Glomerular visceral epithelial cell (primary cell): ENCODE measurements around the gene GPR35.

Source experiments
- DNase-seq: peaks from one replicate; pipeline ENCODE4 v3.0.0-alpha.2; 2016; ENCODE audit errors: extremely low spot score

Gene GPR35

DNA sequence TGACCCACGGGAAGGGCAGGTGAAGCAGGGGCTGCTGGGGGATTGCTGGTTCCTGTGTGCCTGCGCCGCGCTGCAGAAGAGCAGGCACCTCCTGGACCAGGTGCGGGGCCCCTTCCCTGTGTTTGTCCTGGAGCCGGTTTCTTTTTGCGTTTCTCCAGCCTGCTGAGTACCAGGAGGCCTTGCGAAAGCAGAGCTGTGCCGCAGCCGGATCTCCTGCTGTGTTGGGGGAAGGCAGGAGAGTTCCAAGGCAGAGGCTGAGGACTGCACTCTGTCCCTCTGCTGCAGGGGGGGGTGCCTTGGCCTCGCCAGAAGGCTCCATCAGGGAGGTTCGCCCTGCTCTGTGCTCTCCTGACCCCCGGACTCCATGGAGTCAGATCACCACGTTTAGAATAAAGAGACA, 35.9 kb upstream of the GPR35 start:
- DNase-seq = no peak

DNA sequence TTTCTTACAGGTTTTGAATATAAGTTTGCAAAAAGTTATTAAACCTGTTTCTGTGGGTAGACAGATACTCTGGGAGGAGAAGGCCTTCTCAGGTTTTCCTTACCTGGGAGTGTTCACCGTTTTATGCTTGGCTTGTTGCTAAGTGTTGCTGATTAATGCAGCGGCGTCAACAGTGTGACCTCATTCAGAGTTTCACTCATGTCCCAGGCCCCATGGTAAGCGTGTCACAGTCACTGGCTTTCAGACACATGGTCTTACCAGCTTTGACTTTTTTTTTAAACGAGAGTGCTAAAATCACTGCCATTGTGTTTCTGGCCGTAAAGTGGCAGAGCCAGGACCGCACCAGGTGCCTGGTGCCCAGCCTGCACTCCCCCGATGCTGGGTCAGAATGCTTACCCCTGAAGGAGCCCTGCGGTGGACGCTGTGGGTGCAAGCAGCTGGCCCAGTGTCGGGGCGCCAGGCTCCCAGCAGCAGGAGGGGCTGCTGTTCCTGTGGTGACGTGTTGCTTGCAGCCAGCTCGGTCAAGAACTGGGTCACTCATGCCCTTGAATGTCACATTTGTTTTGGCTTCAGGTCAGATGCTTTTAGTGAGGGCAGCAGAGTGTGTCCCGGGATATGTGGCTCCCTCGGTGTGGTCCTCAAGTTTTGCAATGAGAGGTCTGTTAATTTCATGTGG, 35.3 kb upstream of the GPR35 start:
- DNase-seq = no peak

DNA sequence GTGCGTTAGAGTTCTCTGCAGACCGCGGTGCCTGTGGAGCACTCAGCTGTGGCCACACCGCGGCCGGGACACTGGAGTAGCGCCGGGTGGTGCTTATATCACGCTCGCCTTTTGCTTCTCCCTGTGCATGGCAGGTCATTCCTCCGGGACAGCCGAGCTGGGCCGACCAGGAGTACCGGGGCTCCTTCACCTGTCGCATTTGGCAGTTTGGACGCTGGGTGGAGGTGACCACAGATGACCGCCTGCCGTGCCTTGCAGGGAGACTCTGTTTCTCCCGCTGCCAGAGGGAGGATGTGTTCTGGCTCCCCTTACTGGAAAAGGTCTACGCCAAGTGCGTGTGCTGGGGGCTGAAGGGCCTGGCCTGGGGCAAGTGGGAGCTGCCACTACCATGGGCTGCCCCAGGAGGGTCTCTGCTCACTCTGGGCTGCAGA, 34.6 kb upstream of the GPR35 start:
- no peak for DNase-seq

DNA sequence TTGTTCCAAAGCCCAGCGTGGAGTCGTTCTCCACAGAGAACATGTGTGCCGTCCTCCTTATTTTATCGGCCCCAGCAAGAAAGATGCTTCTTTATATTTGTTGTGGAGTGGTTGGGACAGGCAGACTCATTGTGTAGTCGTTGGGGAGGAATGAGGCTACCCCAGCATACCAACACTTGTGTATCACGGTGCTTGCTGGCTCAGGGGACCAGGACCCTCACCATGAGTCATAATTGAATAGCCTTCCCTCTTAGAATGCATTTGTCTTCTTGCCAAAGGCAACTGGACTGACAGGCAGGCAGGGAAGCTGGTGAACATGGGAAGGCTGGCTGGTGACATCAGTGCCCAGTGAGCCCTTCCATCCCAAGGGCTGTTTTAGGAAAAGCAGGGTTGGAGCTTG, 34.1 kb upstream of the GPR35 start:
- no peak for DNase-seq

DNA sequence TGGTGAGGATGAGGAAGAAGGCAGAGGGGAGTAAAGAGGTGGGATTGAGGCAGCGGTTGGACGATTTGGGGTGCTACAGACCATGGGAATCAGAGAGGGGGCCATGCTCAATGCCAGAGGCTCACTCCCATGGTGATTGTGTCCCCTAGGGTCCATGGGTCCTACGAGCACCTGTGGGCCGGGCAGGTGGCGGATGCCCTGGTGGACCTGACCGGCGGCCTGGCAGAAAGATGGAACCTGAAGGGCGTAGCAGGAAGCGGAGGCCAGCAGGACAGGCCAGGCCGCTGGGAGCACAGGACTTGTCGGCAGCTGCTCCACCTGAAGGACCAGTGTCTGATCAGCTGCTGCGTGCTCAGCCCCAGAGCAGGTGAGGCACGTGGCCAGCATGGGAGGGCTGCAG, 33.5 kb upstream of the GPR35 start:
- no peak for DNase-seq

DNA sequence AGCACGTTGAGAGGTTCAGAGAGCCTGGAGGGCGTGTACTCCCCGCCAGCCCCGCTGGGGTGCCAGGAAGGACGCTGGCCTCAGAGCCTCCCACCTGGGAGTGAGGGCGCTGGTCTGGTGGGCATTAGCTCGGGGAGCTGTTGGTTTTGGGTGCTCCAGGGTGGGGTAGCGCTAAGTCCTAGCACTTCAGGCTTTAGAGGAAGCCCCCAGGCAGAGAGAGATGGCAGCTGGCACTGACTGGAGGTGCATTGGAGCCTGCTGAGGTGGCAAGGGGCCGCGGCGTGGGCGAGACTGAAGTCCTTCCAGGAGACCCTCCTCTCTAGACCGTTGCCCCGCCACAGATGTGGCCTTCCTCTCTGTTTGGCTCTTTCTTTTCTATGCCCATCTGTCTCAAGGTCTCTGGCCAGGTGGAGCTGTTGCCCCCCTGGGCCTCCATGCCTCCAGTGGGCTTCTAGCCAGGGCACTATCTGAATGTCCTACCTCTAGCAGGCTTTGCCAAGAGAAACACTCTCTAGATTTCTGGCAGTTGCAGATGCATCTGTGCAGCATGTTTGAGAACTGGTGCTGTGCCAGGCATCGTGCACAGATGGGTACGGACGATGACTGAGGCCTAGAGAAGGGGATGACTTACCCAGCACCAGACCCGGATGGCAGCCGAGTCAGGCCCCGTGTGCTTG, 32.1 kb upstream of the GPR35 start:
- no peak for DNase-seq

DNA sequence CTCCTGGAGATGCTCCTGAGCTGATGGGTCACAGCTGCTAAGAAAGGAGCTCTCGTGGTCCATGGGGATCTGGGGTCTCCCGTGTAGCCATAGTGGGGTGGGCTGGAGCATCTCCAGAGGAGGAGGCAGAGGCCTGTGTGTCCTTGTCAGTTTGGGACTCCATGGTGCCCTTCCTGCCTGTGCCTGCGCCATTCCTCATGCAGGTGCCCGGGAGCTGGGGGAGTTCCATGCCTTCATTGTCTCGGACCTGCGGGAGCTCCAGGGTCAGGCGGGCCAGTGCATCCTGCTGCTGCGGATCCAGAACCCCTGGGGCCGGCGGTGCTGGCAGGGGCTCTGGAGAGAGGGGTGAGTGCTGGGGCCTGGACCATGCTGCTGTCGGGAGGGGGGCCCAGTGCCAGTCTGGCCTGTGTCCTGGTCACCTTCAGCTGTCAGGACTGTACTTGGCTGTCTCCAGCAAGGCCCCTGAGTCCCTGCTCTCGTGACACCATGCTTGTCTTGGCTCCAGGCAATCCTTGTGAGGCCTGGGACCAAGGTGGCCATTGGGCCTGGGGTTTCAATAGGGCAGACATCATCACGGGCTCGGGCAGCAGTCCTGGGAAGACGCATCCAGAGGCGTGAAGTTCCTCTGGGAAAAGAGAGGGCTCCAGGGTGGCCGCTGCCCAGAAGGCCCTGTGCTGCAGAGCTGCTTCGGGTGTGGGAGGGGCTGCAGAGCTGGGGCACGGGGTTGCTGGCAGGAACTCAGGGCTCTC, 31.4 kb upstream of the GPR35 start:
- DNase-seq = no peak

DNA sequence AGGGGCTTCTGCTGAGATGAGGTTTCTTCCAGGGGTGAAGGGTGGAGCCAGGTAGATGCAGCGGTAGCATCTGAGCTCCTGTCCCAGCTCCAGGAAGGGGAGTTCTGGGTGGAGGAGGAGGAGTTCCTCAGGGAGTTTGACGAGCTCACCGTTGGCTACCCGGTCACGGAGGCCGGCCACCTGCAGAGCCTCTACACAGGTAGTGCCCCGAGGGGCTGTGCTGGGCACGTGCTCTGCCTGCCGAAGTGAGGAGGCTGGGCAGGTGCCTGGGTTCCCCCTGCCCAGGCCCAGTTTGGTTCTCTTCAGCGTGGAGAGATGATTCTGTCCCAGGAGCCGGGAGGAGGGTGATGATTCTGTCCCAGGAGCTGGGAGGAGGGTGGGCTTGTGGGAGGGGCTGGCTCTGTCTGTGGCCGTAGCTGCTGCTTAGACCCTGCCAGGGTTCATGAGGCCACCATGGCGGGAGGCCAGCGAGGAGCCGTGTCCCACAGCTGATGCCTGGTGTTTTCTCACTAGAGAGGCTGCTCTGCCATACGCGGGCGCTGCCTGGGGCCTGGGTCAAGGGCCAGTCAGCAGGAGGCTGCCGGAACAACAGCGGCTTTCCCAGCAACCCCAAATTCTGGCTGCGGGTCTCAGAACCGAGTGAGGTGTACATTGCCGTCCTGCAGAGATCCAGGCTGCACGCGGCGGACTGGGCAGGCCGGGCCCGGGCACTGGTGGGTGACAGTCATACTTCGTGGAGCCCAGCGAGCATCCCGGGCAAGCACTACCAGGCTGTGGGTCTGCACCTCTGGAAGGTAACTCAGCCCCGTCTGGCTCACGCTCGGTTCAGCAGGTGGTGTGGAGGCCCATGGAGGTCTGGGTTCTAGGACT, 30.5 kb upstream of the GPR35 start:
- DNase-seq = no peak

DNA sequence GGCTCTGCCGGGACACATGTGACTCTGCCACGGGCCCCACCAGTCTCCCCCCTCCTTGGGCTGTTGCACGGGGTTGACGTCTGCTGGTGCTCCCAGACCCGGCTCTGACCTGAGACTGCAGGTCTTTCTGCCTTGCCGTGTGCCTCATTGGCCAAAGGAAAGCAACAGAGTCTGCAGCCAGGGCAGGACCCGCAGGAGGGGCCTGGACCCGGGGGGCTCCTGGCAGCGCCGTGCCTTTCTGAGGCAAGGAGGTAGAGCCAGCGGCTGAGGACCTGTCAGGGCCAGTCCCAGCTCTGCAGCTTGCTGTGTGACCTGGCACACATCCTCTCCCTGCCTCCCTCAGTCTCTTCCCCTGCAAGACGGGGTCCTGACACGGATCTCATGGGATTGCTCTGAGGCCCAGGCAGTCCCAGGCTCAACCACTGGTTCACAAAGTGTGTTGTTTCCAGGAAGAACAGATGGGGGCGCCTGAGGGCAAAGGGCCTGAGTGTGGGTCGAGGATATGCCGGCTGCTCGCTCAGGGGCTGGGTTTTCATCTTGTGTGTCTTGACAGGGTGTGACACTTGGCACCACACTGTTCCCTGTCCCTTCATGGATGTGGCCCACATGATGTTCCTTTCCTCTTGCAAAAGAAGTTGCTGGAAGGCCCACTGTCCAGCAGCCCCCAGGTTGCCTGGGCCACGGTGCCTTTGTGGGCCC, 29.8 kb upstream of the GPR35 start:
- DNase-seq = no peak

DNA sequence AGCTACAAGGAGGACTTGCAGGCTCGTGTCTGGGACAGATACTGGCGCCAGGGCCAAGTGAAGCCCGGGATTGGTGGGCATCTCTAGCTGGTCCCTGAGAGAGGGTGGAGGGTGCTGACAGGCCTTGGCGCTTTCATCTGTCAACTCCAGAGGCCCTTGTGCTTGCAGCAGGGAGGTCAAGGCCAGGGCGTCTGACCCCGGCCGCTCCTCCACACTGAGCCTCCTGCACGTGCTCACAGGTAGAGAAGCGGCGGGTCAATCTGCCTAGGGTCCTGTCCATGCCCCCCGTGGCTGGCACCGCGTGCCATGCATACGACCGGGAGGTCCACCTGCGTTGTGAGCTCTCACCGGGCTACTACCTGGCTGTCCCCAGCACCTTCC, 29.2 kb upstream of the GPR35 start:
- DNase-seq = no peak

DNA sequence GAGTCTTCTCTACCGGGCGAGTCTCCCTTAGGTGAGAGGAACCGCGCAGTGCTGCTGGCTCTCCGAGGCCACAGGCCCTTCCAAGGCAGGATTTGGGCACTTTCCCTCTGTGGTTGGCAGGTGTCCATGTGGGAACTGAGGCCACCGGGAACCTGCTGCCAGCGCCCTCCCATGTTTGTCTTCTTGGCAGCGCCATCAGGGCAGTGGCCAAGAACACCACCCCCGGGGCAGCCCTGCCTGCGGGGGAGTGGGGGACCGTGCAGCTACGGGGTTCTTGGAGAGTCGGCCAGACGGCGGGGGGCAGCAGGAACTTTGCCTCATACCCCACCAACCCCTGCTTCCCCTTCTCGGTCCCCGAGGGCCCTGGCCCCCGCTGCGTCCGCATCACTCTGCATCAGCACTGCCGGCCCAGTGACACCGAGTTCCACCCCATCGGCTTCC, 28.8 kb upstream of the GPR35 start:
- no peak for DNase-seq

DNA sequence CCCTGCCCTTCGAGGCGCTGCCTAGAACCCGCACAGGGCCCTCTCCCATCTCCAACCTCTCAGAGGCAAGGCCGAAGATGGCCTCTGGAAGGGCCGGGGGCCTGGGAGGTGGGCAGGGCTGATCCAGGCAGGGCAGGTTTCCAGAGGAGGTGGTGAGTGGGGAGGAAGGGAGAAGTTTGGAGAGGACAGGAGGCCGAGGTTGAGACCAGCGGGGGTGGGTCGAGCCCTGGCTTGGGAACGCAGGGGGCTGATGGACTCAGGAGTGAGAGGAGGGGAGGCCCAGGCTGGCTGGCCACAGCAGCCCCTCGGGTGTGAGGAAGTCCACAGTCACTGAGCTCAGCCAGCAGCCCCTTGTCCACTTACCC, 28.2 kb upstream of the GPR35 start:
- DNase-seq = no peak

DNA sequence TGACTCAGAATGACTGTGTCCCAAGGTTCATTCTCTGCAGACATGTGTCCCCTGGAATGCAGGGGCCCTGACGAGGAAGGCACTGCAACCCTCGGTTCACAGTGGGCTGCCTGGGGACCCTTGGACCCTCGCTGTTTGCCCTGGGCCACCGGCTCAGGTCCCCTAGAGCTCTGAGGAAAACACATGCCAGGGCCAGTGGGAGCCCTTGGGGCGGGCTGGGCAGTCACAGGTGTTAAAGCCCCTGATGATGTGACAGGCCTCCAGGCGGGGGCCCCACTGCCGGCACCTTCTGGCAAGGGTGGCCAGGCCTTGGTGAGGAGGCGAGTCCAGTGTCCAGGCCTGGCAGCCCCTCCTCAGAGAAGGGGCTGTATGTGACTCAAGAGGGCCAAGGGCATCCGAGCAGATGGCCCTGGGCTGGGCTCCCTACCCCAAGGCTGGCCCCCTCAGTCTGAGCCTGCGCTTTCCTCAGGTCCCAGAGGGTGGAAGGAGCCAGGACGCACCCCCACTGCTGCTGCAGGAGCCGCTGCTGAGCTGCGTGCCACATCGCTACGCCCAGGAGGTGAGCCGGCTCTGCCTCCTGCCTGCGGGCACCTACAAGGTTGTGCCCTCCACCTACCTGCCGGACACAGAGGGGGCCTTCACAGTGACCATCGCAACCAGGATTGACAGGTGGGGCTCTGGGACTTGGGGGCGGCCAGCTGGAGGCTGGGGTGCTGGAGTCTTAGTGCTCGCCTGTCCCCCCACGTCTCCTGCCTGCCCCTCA, 27.7 kb upstream of the GPR35 start:
- no peak for DNase-seq

DNA sequence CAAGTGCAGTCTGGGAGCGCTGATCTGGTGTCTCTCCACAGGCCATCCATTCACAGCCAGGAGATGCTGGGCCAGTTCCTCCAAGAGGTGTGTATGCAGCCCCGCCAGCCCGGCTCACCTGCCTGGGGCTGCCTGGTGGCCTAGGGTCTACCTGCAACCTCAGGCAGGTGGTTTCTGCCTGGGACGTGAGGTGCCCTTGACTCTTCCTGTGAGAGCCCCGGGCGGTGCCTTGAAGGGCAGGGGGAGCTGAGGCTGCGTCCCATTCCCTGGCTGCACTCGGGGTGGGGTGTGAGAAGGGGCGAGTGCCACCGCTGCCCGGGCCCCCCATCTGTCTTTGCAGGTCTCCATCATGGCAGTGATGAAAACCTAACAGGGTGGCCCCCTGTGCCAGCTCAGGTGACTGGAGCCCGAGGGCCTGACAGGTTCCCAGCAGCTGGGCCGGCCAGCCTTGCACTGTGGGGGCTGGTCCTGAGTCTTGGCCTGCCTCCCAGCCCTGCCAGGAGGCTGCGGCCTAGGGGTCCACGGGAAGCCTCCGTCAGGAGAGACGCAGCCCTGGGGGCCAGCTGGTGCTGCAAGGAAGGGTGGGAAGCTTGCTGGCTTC, 26.9 kb upstream of the GPR35 start:
- no peak for DNase-seq

DNA sequence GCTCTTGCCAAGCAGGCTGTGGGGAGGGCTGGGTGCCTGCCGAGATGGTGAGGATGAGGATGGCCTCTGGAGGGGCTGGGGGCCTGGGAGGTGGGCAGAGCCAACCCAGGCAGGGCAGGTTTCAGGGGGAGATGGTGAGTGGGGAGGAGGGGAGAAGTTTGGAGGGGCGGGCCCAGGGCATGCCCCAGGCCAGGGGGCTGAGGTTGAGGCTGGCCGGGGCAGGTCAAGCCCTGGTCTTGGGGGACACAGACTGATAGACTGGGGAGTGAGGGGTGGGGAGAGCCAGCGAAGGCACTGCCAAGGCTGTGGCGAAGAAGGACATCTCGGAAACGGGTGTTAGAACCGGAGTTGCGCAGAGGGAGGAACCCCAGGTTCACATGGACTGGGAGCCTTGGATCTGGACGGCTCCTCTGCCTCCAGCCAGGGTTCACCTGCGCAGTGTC, 26.1 kb upstream of the GPR35 start:
- no peak for DNase-seq

DNA sequence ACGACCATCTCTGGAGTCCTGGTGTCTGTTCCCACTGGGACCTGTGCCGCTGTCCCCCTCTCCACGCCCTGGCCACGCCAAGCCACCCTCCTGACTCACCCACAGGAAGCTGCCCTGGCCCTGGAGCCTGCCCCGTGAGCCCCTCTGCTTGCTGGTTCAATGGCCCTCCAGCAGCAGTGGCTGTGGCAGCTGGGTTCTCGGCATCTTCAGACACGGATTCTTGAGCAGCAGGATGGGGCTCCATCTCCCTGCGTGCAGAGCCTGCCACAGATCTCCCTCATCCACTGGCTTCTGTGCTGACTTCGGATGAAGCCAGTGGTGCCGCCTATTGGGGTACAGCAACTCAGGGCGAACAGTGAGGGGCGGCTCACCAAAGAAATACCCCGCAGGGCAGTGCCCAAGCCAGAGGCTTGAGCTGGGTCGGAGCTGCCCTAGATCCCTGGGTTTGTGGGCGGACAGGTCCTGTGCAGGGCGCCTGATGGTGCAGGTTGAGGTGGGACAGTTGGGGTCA, 24.8 kb upstream of the GPR35 start:
- DNase-seq = no peak

DNA sequence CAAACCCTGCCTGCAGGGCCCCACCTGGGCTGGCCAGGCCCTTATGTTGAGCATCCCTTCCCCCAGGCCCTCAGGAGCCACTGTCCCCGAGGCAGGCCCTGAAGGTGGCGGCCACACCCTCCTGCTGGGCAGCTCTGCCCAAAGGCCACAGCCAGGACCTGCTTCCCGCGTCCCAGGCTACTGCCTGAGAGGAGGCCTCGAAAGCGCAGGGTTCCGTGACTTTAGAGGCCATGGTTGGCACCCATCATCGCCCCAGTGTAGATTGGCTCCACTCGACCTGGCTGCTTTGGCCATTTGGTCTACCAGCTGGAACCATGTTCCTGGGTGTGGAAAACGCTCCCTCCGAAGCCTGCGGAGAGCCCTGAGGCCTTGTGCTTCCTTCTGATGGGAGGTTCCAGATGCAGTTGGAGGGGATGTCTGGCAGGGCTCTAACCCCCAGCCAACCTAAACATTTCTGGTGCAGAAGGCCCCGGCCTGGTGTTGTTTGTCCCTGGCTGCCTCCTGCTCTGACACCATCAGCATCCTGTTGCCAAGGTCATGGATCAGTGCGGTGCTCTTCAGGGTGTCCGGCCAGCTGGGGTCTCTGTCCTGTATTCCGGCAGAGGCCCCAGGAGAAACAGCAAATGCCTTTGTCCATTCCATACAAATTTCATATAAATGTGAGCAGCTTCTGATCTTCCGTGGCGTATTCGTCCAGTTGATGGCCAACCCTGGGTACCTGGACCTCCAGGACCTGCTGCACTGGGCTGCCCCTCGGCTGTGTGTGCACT, 24.0 kb upstream of the GPR35 start:
- DNase-seq = no peak

DNA sequence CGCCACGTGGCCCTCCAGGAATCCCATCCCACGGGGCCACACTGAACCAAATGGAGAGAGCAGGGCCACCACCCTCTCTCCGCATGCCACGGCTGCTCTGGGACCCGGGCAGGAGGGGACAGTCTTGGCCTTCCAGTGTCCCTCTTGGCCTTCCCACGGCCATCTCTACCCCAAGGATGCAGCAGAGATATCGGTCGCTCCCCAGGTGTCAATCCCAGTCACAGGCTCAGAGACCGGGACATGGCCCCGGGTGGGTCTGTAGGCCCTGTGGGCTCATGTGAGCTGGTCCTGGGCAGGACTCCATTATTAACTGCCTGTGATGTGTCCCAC, 23.5 kb upstream of the GPR35 start:
- DNase-seq = no peak

DNA sequence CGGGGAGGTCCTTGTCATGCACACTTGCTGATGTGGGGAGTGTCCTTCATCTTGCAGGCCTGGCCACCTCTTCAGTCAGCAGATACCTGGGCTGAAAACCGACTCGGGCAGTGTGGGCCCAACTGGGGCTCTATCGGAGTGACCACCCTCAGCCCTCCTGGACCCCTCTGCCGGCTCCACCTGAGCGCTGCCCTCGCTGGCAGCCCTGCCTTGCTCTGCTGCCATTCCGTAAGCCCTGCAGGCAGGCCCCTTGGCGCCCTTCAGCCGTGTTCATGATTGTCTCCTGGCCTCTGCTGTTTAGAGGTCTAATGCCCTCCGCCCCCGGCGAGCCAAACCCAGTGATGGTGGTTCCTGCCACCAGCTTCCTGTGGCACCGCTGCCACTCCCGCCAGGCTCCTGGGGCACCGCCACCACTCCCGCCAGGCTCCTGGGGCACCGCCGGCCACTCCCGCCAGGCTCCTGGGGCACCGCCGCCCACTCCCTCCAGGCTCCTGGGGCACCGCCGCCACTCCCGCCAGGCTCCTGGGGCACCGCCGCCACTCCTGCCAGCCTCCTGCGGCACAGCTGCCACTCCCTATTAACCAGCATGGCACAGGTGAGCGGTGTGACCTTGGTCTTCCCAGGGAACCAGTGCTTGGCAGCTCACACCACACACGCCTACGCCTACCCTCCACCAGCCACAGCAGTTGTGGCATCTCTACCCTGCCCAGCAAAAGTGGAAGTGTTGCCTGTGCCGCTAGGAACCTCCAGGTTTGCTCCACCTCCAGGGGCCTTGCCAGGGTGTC, 22.8 kb upstream of the GPR35 start:
- DNase-seq = no peak
